GM12878 (cell line): Measurements from ENCODE around the gene PRMT7.

Experiments
- BMI1 ChIP-seq: fragments of 450-650 bp; IDR thresholded peaks from 2 replicates; pipeline ENCODE4 v1.6.1; 2016; ENCODE audit warnings: mild to moderate bottlenecking, moderate library complexity, borderline replicate concordance
- CTCF ChIP-seq, 3 experiments: IDR thresholded peaks in 2 of 3; conservative IDR thresholded peaks in 1 of 3; 2 replicates each; pipeline ENCODE4 v1.5.1; 2011; ENCODE audit warnings: low read depth in 3 of 3, low read length in 3 of 3, mild to moderate bottlenecking in 3 of 3, control low read depth in 2 of 3, moderate library complexity in 2 of 3, inconsistent platforms in 1 of 3, mixed read lengths in 1 of 3; ENCODE audit not compliant: control insufficient read depth in 2 of 3, insufficient read depth in 1 of 3; ENCODE audit errors: extremely low read depth in 1 of 3
- EZH2 ChIP-seq: IDR thresholded peaks from 2 replicates; pipeline ENCODE4 v1.6.1; 2012; ENCODE audit warnings: low read depth, mild to moderate bottlenecking, control low read depth, inconsistent platforms, low read length, borderline replicate concordance; ENCODE audit not compliant: control insufficient read depth
- FOXK2 ChIP-seq: fragments of 450-650 bp; IDR thresholded peaks from 2 replicates; pipeline ENCODE4 v1.6.1; 2017; ENCODE audit warnings: mild to moderate bottlenecking, moderate library complexity
- MAX ChIP-seq: IDR thresholded peaks from 2 replicates; pipeline ENCODE4 v1.6.1; 2012; ENCODE audit warnings: low read depth, low read length, improper control_type of control experiment
- POLR2A ChIP-seq: IDR thresholded peaks from 2 replicates; pipeline ENCODE4 v1.6.1; 2011; ENCODE audit warnings: low read depth, mild to moderate bottlenecking, low read length
- RUNX3 ChIP-seq: IDR thresholded peaks from 2 replicates; pipeline ENCODE4 v1.6.1; 2012; ENCODE audit warnings: low read length, inconsistent platforms
- TBL1XR1 ChIP-seq: IDR thresholded peaks from 2 replicates; pipeline ENCODE4 v1.6.1; 2012; ENCODE audit warnings: low read depth, low read length, improper control_type of control experiment

GRCh38 chr16:68287276-68288251, 23.3 kb upstream of the PRMT7 start:
- no peak for TF ChIP-seq POLR2A
- no peak for TF ChIP-seq CTCF (IDR thresholded peaks at IDR 0.05 in 2 of 3, conservative IDR thresholded peaks at IDR 0.05 in 1 of 3; ENCODE audit: control insufficient read depth in 2 of 3, extremely low read depth in 1 of 3, insufficient read depth in 1 of 3, low read depth in 3 of 3, low read length in 3 of 3)
- TF ChIP-seq FOXK2 = no peak
- no peak for TF ChIP-seq EZH2
- no peak for TF ChIP-seq TBL1XR1
- no peak for TF ChIP-seq BMI1
- no peak for TF ChIP-seq MAX
- peak; percentile 41; the same call in 1 of the 2 replicates for TF ChIP-seq RUNX3
